GM19240 (cell line): ENCODE data around the gene HACD1.

Experiments used
- DNase-seq: peaks from one replicate; pipeline ENCODE4 v3.0.0; 2011; ENCODE audit warnings: low spot score; ENCODE audit not compliant: insufficient read length

HACD1 gene

GRCh38 chr10:17586821-17587234 is 30.3 kb downstream of the HACD1 start:
- DNase-seq = no peak

DNA sequence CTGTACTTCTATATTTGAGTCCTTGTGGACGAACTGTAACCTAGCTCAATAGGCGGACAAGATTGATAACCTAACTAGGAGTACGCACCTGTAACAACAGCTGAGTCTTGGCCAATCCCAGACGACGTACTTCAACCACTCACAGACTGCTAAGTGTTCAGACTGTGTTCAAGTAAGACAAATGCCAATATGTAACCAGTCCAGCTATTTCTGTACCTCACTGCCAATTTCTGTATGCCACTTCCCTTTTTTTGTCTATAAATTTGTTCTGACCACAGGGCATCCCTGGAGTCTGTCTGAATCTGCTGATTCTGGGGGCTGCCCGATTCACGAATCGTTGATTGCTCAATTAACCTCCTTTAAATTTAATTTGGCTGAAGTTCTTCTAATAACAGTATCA is 32.2 kb downstream of the HACD1 start:
- no peak for DNase-seq

DNA sequence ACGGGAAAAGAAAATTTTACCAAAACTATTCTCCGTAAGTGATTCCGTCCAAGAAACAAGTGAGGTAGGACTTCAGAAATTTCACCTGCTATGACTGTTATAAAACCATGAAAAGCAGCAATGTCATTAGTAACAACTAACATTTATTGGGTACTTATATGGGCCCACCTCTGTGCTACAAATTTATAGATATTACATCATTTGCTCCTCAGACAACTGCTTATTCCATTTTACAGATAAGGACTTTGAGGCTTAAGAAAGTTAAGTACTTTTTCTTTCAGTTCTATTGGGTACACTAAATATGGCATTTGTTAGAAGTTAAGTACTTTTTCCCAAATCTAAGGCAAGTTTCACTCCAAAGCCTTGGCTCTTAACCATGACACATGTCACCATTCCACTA is 36.3 kb downstream of the HACD1 start:
- DNase-seq = no peak

GRCh38 chr10:17578603-17579002 is 38.6 kb downstream of the HACD1 start:
- DNase-seq = no peak

DNA sequence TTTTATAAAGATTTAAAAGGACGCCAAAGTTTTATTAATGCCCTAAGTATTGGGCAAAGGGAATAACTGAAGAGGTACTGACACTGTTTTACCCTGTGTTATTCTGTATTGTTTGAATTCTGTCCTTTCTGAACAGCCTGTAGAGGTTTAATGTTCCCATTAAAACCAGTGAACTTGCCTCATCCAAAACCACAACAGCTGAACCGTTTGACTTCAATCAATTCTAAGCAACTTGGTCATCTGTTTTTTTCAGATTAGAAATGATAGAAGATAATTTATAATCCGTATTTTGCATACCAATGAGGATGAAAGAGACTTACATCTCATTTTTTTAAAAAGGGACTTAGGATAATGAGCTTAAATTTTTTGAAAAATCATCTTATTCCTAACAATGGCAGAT is 40.4 kb downstream of the HACD1 start:
- no peak for DNase-seq

- no peak for DNase-seq
Observed at GRCh38 chr10:17564911-17565310, 52.3 kb downstream of the HACD1 start.

- DNase-seq = no peak
Observed at GRCh38 chr10:17563452-17563851, 53.7 kb downstream of the HACD1 start.

DNA sequence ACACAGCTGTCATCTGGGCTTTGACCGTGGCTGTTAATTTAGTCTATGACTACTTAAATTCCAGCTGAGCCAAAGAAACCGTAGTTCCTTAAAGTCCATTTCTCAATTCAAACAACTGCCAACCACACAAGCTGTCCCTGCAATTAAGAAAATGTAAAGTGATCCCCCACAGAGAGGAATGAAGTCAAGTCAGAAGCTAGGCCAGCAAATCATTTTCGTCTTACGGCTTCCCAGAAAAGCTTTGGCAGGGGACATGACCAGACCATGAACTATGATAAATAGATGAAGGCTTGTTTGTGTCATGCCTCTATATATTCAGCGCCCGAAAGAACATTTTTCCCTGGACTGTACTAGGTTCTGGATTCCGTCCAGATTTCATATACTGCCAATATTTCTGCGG is 54.6 kb downstream of the HACD1 start:
- no peak for DNase-seq

GRCh38 chr10:17561111-17561510 is 56.1 kb downstream of the HACD1 start:
- DNase-seq = no peak

DNA sequence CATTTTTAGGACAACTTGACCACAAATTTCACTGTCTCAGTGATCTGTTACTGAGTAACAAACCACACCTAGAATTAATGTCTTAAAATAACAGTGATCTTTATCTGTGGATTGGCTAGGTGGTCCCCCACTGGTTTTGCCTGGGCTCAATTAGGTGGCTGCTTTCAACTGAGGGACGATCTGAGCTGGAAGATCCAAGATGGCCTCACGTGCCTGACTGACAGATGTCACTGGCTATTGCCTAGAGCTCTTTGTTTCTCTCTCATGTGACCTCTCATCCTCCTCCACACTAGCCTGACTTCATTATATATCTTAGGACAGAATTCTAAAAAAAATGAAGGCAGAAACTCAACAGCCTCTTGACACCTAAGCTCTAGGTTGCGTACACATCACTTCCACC is 59.7 kb downstream of the HACD1 start:
- DNase-seq = no peak

GRCh38 chr10:17548770-17549169 is 68.4 kb downstream of the HACD1 start:
- no peak for DNase-seq

DNA sequence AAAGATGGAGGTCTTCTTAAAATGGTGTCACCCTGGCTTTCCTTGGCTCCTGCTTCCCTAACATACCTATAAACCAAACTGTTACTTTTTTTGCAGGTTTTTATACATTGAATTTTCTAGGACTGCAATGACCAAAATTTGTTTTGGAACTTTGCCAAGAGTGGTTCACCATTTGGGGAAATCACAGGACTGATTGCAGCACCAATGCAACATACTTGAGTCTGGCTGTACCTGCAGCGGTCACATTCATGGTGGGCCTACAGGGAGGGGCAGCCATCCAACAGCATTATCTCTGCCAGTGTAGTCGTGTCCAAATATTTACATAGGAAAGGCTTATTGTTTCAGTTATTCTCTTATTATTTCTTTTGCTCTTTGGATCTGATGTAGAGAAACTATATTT is 69.0 kb downstream of the HACD1 start:
- DNase-seq = no peak

GRCh38 chr10:17547060-17547459 is 70.1 kb downstream of the HACD1 start:
- DNase-seq = no peak

GRCh38 chr10:17544465-17544864 is 72.7 kb downstream of the HACD1 start:
- DNase-seq = no peak
